ENCODE results near the gene CDH23. TPM values are rescaled to one million over a fixed set of nuclear protein-coding genes. Genes with fewer than 3 reads are reported as not detected.

CDH23 gene
- polyA plus RNA-seq, 2 of the 4 experiments (the other 2 are of a cell fraction), result 1.1 to 2.3 TPM

GRCh38 chr10:71482620-71483019 is 85.9 kb downstream of the CDH23 start (continued):
- TF ChIP-seq REST (IDR thresholded peaks at IDR 0.05) (no peak), CHD4 (IDR thresholded peaks at IDR 0.05; ENCODE audit: borderline replicate concordance) (no peak), ZNF302 (CRISPR knock-in tag; IDR thresholded peaks at IDR 0.05) (no peak), POLR2A (IDR thresholded peaks at IDR 0.05; ENCODE audit: low read length) (no peak), E2F6 (IDR thresholded peaks at IDR 0.05; ENCODE audit: borderline replicate concordance, low read depth) (no peak), SREBF2 (IDR thresholded peaks at IDR 0.05) (no peak), GATA3 (IDR thresholded peaks at IDR 0.05; ENCODE audit: borderline replicate concordance) (no peak), RFX5 (IDR thresholded peaks at IDR 0.05) (no peak)

- ATAC-seq (no peak), FAIRE-seq (no peak), DNase-seq (ENCODE audit: low read depth in 1 of 2, low spot score in 1 of 2) (no peak)
- no peak overlapping the region for H3K4me3 ChIP-seq
- no peaks in the 10 kb centered on the region for H3K4me1 ChIP-seq
- ChIA-PET CTCF (interaction anchor here (0.9 to 1.5 kb wide), 2 partner anchors 126 to 186 kb away, joined by 3 to 5 read pairs; no protein-coding TSS in a partner anchor), POLR2A (interaction anchor here (0.6 kb wide), 1 partner anchor 420 kb away, joined by 4 read pairs; no protein-coding TSS in a partner anchor)
- WGBS (ENCODE audit: missing lambda C conversion rate), result 38% methylated on average over 4 of the region's 4 CpGs
- no peak overlapping the region for H3K27ac ChIP-seq
- H3K4me2 ChIP-seq, result no peak overlapping the region
- no peak for TF ChIP-seq CEBPB (IDR thresholded peaks at IDR 0.05)
- TF ChIP-seq TFCP2L1 (CRISPR knock-in tag; IDR thresholded peaks at IDR 0.05), result no peak
- TF ChIP-seq GATA3 (IDR thresholded peaks at IDR 0.05; ENCODE audit: borderline replicate concordance), result no peak
- no peak for TF ChIP-seq NR3C1 (IDR thresholded peaks at IDR 0.05)
- TF ChIP-seq ZSCAN20 (CRISPR knock-in tag; IDR thresholded peaks at IDR 0.05), result no peak
- no peak for TF ChIP-seq CBX8 (IDR thresholded peaks at IDR 0.05)
- no peak for TF ChIP-seq HOXB13 (CRISPR knock-in tag; IDR thresholded peaks at IDR 0.05; ENCODE audit: low read depth)
- TF ChIP-seq MAX (IDR thresholded peaks at IDR 0.05), result no peak
- no peaks in the 10 kb centered on the region for H3K9me3 ChIP-seq
Measured at GRCh38 chr10:71483135-71483534, 86.4 kb downstream of the CDH23 start.

- no peak overlapping the region for H3K27ac ChIP-seq
- FAIRE-seq, result no peak
- ChIA-PET POLR2A (no interaction called here), CTCF (interaction anchor here (0.7 to 1.5 kb wide), 2 partner anchors 125 to 161 kb away, joined by 5 read pairs; no protein-coding TSS in a partner anchor)
- TF ChIP-seq JUNB (IDR thresholded peaks at IDR 0.05) (no peak), EHF (CRISPR knock-in tag; IDR thresholded peaks at IDR 0.05) (no peak), POLR2AphosphoS2 (conservative IDR thresholded peaks at IDR 0.05; ENCODE audit: low read length) (no peak), SREBF2 (IDR thresholded peaks at IDR 0.05) (no peak), HDAC2 (IDR thresholded peaks at IDR 0.05) (no peak), MAFK (IDR thresholded peaks at IDR 0.05; ENCODE audit: partially characterized antibody) (no peak), MAZ (IDR thresholded peaks at IDR 0.05; ENCODE audit: borderline replicate concordance, low read depth, low read length) (no peak), RARB (CRISPR knock-in tag; IDR thresholded peaks at IDR 0.05) (no peak), ZSCAN20 (CRISPR knock-in tag; IDR thresholded peaks at IDR 0.05) (no peak), RFX5 (IDR thresholded peaks at IDR 0.05) (no peak), KDM1A (IDR thresholded peaks at IDR 0.05; ENCODE audit: low read depth) (no peak), POLR2A (IDR thresholded peaks at IDR 0.05; ENCODE audit: low read length) (no peak)
- DNase-seq (ENCODE audit: low read depth in 1 of 2, low spot score in 1 of 2), result no peak
- no peak overlapping the region for H3K4me3 ChIP-seq
- H3K9me3 ChIP-seq, result peaks cover 8% of the 10 kb centered on the region; the same call in 2 of the 3 replicates
- peak; percentile 33 to 38; a peak in 3 of 6 replicates for ATAC-seq
- 64% methylated on average over 22 of the region's 22 CpGs for WGBS (ENCODE audit: missing lambda C conversion rate)
- H3K4me1 ChIP-seq, result no peaks in the 10 kb centered on the region
- no peak overlapping the region for H3K4me2 ChIP-seq
Measured at GRCh38 chr10:71483885-71484751, 87.4 kb downstream of the CDH23 start.

All from A549 (cell line).